Stimulated activated CD8-positive, alpha-beta memory T cell treated with anti-CD3 and anti-CD28 coated beads, Interleukin-7, amount 100 ng/mL, for 48 hours (primary cell): ENCODE measurements around the gene CDYL2.
"Not testable (repeated sequence)": the region's sequence is repeated elsewhere in the genome, so short reads cannot be mapped to it uniquely, and the experiment has no call there.

ENCODE experiments used
- DNase-seq, 2 donors: peaks; one replicate each; pipeline ENCODE4 v3.0.0-alpha.2; 2020; ENCODE audit warnings: low read depth in 1 of 2; ENCODE audit errors: extremely low read depth in 1 of 2

Gene CDYL2

GRCh38 chr16:80812593-80812992 lies 8.2 kb upstream of the CDYL2 start:
- DNase-seq, result no peak

GRCh38 chr16:80809366-80809765 lies 5.0 kb upstream of the CDYL2 start:
- DNase-seq, result no peak

GRCh38 chr16:80807906-80808305 lies 3.5 kb upstream of the CDYL2 start:
- no peak for DNase-seq

GRCh38 chr16:80806927-80807340 lies 2.5 kb upstream of the CDYL2 start:
- peak in 1 of 2 donors; percentile 59 for DNase-seq

- no peak for DNase-seq
Measured at GRCh38 chr16:80806289-80806688, 1.9 kb upstream of the CDYL2 start.

GRCh38 chr16:80804056-80804525 lies 307 bp downstream of the CDYL2 start:
- peak in 1 of 2 donors; percentile 42 for DNase-seq

GRCh38 chr16:80803339-80804055 lies 901 bp downstream of the CDYL2 start:
- DNase-seq, result no peak

GRCh38 chr16:80802902-80803301 lies 1.5 kb downstream of the CDYL2 start:
- DNase-seq, result no peak

- no peak for DNase-seq
Measured at GRCh38 chr16:80802138-80802537, 2.3 kb downstream of the CDYL2 start.

- DNase-seq, result no peak
Measured at GRCh38 chr16:80794071-80794470, 10.3 kb downstream of the CDYL2 start.

GRCh38 chr16:80792031-80792430 lies 12.4 kb downstream of the CDYL2 start:
- DNase-seq, result no peak

GRCh38 chr16:80791411-80791810 lies 13.0 kb downstream of the CDYL2 start:
- DNase-seq, result no peak

- no peak for DNase-seq
Measured at GRCh38 chr16:80790751-80791150, 13.6 kb downstream of the CDYL2 start.

GRCh38 chr16:80788027-80788426 lies 16.4 kb downstream of the CDYL2 start:
- no peak for DNase-seq

GRCh38 chr16:80786561-80786960 lies 17.8 kb downstream of the CDYL2 start:
- DNase-seq, result not testable (repeated sequence)

GRCh38 chr16:80784951-80785350 lies 19.4 kb downstream of the CDYL2 start:
- DNase-seq, result no peak

- DNase-seq, result no peak
Measured at GRCh38 chr16:80778703-80779102, 25.7 kb downstream of the CDYL2 start.

- no peak for DNase-seq
Measured at GRCh38 chr16:80776856-80777255, 27.5 kb downstream of the CDYL2 start.

- no peak for DNase-seq
Measured at GRCh38 chr16:80775450-80775849, 28.9 kb downstream of the CDYL2 start.

- no peak for DNase-seq
Measured at GRCh38 chr16:80766798-80767197, 37.6 kb downstream of the CDYL2 start.

- no peak for DNase-seq
Measured at GRCh38 chr16:80759419-80760162, 44.8 kb downstream of the CDYL2 start.

GRCh38 chr16:80754476-80754875 lies 49.9 kb downstream of the CDYL2 start:
- no peak for DNase-seq
